Stimulated activated CD8-positive, alpha-beta memory T cell treated with anti-CD3 and anti-CD28 coated beads, Interleukin-12 subunit alpha, Interleukin-12 subunit beta, amount 100 ng/mL, for 1 hour (primary cell): Measurements from ENCODE around the gene SPATA31E1.
"Not testable (repeated sequence)": the region's sequence is repeated elsewhere in the genome, so short reads cannot be mapped to it uniquely, and the experiment has no call there.

Experiments used
- DNase-seq: peaks from one replicate; pipeline ENCODE4 v3.0.0-alpha.2; 2020; ENCODE audit warnings: low read depth

The SPATA31E1 gene

DNA sequence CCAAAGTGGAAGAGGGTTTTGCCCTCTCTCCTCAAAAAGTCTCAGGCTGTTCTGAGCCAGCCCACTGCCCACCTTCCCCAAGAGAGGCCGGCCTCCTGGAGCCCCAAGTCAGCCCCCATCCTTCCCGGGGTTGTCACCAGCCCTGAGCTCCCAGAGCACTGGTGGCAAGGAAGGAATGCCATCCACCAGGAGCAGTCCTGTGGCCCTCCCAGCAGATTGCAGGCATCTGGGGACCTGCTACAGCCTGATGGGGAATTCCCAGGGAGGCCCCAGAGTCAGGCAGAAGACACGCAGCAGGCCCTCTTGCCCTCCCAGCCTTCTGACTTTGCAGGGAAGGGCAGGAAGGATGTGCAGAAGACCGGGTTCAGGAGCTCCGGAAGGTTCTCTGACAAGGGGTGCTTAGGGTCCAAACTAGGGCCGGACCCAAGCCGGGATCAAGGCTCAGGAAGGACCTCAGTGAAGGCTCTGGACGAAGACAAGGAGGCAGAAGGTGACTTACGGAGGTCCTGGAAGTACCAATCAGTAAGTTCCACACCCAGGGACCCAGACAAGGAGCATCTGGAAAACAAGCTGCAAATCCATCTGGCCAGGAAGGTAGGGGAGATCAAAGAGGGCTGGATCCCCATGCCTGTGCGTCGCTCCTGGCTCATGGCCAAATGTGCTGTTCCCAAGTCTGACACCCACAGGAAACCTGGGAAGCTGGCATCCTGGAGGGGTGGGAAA lies 3.7 kb downstream of the SPATA31E1 start:
- no peak for DNase-seq

DNA sequence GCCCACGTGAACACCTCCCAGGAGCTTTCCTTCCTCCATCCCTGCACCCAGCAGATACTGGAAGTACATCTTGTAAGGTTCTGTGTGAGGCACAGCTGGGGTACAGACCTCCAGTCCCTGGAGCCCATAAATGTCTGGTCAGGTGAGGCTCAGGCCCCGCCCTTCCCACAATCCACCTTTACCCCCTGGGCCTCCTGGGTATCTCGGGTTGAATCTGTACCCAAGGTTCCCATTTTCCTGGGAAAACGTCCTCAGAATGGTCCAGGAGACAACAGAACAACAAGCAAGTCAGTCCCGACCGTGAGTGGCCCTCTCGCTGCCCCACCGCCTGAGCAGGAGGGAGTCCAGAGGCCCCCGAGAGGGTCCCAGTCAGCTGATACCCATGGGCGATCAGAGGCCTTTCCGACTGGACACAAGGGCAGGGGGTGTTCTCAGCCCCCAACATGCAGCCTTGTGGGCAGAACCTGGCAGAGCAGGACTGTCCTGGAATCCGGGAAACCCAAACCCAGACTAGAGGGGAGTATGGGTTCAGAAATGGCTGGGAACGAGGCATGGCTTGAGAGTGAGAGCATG lies 4.3 kb downstream of the SPATA31E1 start:
- no peak for DNase-seq

DNA sequence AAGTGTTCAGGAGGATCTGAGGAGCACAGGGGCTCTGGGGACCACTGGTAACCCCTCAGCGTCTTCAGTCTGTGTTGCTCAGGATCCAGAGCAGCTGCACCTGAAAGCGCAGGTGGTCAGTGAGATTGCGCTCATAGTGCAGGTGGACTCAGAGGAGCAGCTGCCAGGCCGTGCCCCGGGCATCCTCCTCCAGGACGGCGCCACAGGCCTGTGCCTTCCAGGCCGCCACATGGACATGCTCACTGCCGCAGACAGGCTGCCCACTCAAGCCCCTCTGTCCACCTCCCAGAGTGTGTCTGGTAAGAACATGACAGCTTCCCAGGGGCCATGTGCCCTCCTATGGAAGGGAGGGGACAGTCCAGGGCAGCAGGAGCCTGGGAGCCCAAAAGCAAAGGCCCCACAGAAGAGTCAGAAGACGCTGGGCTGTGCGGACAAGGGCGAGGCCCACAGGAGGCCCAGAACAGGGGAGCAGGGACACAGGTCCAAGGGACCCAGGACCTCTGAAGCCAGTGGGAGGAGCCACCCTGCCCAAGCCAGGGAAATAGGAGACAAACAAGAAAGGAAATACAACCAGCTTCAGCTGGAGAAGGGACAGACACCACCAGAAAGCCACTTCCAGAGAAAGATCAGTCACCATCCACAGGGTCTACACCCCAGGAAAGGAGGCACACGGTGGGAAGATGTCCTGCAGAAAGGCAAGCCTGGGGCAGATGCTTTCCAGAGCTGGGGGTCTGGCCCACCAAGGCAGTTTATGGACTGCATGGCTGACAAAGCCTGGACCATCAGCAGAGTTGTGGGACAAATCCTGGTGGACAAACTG lies 5.2 kb downstream of the SPATA31E1 start:
- no peak for DNase-seq

DNA sequence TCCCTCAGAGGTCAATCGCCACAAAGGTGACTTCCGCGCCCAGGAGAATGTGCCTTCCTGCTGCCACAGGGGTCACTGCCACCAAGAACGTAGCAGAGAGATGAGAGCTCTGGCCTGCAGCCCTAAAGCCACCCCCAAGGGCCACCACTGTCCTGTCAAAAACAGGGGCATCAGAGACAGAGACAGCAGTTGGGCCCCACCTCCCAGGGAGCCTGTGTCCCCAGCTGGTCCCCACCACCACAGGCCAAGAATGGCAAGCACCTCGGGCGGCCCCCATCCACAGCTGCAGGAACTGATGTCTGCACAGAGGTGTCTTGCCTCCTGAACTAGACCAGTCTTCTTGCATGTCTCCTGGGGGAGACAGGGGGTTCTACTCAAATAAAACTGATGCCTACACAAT lies 5.8 kb downstream of the SPATA31E1 start:
- DNase-seq: no peak

DNA sequence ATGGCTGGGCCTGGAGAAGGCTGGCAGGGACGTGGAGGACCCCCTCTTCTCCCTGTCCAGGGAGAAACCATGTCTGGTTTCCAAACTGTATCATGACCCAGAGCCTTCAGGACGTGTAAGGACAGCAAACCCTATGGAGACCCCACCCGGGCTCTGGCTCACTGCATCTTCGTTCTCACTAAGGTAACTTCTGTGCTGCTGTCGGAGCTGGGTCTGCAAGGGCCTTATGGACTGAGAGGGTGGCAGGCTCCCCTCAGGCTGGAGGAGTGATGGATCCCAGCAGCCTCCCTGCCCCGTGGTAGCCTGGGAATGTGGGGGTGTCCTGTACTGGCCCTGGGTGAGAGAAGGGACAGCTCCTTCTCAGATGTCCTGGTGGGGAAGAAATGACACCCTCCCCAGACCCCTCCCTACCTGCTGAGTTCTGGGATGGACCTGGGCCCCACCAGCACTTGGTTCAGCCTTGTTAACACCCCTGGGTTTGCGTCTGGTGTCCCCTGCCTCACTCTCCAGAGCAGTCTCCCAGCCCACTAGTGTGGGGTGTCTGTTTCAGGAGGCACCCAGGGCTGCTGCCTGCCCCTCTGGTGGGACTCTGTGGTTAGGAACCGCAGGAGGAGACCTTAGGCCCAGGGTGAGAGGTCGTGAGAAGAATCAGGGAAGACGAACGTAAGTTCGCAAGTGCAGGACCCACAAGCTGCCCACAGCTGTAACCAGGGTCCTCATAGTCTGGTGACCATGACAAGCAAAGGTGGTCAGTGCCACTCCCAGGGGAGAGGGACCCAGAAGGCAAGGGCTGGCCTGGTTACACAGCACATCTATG lies 6.6 kb downstream of the SPATA31E1 start:
- no peak for DNase-seq

DNA sequence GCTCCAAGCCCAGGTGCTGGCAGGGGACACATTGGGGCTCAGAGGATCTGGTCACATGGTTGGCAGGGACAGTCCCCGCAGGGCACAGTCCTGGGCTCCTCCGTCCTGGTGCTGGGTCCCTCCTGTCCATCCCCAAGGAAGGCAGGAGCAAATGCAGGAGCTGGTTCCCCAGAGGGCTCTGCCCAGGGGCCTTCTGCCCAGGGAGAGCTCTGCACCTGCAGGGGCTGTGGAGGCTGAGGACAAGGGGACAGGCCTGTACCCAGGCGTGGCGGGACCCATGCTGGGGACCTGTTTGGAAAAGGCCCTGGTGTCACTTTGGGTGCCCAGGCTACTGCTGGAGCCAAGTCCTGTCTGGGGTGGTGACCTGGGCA lies 7.2 kb downstream of the SPATA31E1 start:
- no peak for DNase-seq

DNA sequence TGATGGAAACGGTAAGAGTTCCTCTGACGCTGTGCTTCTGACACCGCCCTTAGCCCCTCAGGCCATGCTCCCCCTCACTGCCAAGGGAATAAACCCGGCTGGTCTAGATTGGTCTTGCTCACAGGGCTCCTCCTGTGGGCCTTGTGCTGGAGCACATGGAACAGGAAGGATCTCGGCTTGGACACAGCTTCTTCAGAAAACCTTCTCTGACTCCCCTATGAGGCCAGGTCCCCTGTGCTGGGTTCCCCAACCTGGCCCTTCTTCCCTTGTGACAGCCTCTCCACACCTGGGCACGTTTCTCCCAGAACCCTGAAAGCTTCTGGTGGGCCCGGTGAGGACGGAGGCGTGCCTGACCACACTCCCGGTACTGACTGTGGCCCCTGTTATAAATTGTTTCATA lies 8.2 kb downstream of the SPATA31E1 start:
- no peak for DNase-seq

DNA sequence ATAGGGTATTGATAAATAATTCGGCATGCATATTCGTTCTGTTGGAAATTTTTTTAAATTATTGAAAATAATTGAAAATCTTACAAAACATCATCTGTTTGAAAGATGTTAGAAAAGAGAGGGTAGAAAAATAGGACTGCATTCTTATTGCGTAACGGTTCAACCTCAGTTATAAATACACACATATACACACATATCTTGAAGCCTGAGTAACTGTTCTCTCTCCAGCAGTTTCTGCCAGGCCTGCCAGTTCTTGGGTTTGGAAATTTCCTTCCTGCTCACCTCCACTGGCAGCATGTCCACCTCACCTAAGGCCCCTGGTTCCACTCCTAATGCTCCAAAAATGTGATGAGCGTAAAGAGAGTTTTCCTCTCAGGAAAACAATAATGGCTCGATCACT lies 9.1 kb downstream of the SPATA31E1 start:
- DNase-seq: no peak

DNA sequence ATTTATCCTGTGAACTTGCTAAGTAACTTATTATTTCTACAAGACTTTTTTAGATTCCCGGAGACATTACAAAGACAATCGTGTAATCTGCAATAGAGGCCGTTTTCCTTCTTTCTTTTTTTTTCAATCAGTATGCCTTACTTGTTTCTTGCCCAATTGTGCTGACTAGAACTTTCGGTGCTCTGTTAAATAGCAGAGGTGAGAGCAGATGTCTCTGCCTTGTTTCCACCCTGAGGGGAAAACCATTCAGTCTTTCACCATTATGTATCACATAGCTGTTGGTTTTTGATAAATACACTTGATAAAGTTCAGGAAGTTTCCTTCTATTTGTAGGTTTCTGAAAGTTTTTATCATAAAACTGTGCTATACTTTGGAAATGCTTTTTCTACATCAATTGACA lies 10.3 kb downstream of the SPATA31E1 start:
- no peak for DNase-seq

DNA sequence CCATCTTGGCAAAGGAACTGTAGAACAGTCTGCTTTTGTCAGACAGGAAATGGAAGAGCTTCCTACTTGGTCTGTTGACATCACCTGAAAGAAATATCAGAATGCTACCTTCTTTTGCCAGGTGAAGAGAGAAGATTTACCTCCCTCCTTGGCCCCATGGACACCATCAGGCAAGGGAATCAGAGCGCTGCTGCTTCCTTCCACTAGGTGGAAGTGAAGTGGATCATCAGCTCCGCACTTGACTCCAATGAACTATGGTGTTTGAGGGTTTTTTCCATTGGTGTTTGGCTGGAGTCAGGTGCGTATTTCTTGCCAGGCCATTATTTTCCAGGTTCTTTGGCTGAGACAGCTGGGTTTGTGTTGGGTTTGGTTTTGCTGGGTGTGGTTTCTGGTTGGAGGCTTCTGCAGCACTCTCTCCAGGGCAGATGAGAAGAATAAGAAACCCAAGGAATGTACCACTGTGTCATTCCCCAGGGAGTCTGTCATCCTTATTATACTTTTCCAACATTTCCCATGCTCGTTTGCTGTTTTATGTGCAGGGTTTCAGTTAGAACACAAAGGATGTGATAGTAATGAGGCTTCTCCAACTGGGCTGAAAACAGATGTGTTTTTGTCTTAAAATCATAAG lies 12.4 kb downstream of the SPATA31E1 start:
- no peak for DNase-seq

DNA sequence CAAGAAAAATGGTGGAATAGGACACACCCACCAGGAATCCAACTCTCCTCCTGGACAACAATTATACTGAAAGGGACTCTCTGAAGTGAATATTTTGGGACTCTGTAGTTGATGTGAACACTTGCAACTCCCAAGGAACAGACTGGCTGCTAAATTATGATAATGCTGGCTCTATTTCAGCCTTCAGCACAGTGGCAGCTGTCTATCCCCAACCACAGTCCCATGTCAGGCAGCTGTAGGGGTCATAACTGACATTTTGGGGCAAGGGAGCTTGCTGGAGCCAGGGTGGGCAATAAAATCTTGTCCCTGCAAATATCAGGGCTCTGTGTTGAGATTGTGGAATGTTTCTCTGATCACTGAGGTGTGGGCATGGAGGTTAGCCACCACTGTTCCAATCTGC lies 14.2 kb downstream of the SPATA31E1 start:
- DNase-seq: no peak

DNA sequence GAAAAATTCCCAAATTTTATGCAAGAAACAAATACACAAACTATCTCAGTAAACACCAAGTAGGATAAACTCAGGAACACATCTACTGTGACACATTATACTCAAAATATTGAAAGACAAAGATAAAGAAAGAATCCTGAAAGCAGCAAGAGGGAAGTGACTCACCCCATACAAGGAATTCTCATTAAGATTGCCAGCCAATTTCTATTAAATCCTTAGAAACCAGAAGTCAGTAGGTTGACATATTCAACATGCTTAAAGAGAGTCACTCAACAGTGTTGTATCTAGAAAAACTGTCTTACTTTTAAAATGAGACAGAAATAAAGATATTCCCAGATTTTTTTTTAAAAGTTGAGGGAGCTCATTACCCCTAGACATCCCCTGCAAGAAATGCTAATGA lies 15.5 kb downstream of the SPATA31E1 start:
- no peak for DNase-seq

DNA sequence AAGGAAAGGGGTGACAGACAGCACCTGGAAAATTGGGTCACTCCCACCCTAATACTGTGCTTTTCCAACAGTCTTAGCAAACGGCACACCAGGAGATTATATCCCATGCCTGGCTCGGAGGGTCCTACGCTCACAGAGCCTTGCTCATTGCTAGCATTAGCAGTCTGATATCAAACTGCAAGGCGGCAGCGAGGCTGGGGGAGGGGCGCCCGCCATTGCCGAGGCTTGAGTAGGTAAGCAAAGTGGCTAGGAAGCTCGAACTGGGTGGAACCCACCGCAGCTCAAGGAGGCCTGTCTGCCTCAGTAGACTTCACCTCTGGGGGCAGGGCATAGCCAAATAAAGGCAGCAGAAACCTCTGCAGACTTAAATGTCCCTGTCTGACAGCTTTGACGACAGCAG lies 19.7 kb downstream of the SPATA31E1 start:
- DNase-seq: not testable (repeated sequence)

DNA sequence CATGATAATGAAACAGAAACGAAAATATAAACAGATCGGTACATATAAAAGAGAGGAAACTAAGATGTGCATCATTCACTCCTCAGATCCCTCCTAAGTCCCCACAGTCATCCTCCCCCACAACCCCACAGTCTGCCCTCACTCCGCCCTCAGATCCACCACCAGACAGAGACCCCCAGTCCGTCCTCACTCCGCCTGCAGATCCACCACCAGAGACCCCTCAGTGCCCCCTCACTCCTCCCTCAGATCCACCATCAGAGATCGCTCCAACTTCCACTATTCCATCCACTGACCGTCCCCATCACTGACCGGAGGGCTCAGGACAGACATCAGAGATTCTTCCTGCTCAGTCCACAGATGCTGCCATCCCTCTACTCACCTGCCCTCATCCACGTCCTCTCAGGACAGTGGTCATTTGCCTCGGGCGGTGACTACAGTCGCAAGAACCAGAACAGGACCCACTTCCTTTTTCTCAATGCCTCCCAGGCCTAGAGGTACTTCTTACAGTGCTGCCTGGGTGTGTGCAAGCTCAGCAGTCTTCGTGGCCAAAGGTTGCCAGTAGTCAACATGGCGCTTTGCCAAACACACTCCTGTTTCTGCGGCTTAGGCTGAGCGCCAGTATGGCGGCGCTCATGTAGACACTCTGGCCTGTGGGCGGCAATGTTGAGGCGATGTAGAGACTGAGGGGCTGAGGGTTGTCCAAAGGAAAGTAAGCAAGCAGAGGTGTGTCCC lies 26.8 kb downstream of the SPATA31E1 start:
- no peak for DNase-seq

DNA sequence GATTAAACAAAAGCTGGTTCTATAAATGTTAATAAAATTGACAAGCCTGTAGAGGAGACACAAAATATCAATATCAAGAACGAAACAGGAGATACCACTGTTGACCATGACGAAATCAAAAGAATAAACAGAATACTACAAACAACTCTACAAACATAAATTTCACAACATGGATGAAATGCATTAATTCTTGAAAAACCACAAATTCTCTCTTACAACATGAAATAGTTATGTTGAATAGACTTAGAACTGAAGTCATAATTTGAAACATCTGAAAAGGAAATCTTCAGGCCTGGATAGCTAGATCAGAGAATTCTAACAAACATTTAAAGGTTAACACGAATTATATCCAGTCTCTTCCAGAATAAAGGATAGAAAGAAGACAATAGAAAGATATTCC lies 28.1 kb downstream of the SPATA31E1 start:
- no peak for DNase-seq

DNA sequence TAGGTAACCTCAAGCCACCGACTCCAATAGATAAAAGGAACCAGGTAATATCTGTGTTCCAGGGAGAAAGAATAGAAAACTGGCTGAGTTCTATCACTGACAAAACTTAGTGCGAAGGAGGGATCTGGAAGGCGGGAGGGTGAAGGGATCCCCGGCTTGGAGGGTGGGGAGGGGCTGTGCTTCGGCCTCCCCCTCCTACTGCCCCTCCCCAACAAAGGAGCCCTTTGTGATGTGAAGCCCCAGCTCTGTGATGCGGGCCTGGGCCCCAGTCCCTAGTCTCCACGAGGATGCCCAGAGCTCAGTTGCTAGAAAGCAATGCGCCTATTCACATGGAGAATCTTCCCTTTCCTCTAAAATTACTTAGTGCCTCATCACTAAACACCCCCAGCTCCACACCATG lies 35.0 kb downstream of the SPATA31E1 start, which contains the start of gene SPATA31C1:
Gene SPATA31C1, plus strand, starts transcription at position 301 of the 400 bp plus-strand sequence.
- not testable (repeated sequence) for DNase-seq

DNA sequence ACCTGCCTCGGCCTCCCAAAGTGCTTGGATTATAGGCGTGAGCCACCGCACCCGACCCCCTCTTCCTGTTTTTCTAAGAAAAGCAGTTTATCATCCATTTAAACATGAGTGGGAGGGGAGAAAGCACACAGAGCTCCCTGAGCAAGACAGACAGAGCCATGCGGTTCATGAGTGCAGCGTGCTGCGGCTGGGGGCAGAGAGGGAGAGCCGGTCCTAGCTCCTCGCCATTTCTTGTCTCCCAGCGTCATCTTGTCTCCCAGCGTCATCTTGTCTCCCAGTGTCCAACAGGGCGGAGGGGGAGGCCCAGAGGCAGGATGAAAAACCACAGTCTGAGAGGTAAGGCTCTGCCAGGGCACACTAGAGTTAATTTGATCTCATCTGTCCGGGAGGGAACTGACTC lies 36.3 kb downstream of the SPATA31E1 start:
- DNase-seq: not testable (repeated sequence)

DNA sequence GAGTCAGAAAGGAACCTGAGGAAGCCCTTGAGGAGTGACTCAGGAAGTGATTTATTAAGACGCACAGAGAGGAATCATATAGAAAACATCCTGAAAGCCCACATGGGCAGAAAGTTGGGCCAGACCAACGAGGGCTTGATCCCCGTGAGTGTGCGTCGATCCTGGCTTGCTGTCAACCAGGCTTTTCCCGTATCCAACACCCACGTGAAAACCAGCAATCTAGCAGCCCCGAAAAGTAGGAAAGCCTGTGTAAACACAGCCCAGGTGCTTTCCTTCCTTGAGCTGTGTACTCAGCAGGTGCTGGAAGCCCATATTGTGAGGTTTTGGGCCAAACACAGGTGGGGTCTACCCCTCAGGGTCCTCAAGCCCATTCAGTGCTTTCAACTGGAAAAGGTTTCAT lies 38.9 kb downstream of the SPATA31E1 start:
- DNase-seq: not testable (repeated sequence)

DNA sequence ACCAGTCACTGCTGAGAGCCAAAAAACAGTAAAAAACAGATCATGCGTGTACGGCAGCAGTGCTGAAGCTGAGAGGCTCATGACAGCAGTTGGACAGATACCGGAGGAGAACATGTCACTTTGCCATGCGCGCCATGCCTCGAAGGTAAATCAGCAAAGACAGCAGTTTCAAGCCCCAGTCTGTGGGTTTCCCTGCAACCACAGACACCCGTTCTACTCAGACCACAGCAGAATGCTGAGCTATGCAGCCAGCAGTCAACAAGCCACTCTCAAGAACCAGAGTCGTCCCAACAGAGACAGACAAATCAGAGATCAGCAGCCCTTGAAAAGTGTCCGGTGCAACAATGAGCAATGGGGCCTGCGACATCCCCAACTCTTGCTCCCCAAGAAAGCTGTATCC lies 40.3 kb downstream of the SPATA31E1 start:
- not testable (repeated sequence) for DNase-seq

DNA sequence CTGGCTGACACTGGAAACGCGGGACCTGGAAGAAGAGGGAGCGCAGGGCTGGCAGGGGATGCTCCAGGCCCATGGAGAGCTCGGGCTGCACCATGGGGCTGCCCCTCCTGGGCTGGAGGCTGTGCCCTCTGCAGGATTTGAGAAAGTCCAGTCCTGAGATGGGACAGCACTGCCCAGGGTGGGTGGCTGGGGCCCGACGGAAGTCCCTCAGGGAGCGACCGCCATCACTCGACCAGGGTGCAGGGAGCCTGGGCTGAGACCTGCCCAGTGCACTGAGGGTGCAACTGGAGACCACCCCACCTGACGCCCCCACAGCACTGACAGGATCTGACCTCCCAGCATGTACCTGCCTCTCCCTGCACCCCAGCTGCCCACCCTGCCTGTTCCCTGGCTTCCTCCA lies 42.2 kb downstream of the SPATA31E1 start:
- not testable (repeated sequence) for DNase-seq

DNA sequence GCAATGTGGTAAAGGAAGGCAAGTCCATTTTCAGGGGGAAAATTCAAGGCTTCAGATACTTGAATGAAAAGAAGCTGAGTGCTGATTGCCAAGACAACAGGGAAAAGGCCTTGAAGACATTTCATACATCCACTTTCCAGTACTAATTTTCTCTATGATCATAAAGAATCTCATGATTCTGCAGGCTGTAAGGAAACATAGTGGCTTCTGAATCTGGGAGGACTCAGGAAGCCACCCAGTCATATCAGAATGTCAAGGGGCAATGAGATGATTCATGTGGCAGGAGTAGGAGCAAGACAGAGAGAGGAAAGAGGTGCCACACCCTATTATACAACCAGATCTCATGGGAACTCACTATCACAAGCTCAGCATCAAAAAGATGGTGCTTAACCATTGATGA lies 46.5 kb downstream of the SPATA31E1 start:
- DNase-seq: not testable (repeated sequence)
